SH-SY5Y (cell line): ENCODE data around the gene SAMM50.

Experiments
- GATA2 ChIP-seq: IDR thresholded peaks from 2 replicates; pipeline ENCODE4 v1.6.1; 2011; ENCODE audit warnings: mild to moderate bottlenecking, low read depth, low read length
- GATA3 ChIP-seq: IDR thresholded peaks from 2 replicates; pipeline ENCODE4 v1.6.1; 2011; ENCODE audit warnings: low read depth, mild to moderate bottlenecking, low read length, moderate library complexity

DNA sequence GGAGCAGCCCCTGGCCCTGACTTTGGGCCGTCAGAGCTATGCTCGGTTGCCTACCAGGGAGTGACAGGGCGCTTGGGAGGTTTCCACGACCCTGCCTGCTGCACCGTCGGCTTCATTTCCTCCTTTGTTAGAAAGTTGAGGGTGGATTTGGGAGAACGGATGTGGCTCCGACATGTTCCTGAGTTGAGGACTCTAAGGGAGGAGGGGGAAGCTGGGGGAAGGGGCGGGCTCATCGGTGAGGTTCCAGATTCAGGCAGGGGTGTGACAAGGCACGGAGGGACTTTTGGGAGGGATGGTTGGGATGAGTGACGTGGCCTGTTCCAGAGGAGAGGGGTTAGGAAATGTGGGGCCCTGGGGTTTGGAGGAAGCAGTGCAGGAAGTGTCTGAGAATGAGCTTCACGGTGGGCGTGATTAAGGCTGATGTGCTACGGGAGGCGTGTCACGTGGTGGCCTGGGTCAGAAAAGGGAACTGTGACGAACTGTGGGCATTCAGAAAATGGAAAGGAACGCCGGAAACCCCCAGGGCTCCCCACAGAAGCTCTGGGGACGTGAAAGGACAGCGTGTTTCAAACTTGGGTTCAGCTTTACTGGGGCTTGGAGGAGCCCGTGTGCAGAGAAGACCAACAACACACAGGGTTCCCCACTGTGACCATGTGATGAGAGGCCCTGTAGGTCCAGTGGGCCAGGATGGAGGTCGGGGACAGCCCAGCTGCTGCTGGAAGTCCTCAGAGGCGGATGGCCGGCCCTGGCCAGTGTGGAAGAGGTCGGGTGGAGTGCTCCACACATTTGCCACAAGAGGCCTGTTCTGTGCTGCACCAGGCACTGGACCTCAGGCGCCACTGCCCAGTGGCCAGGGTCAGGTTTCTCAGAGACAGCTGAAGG is 71.6 kb downstream of the SAMM50 start:
- TF ChIP-seq GATA3: no peak
- no peak for TF ChIP-seq GATA2
